Gastroesophageal sphincter (tissue), 4 donors: ENCODE measurements around the gene FAM89B. TPM values are rescaled to one million over a fixed set of nuclear protein-coding genes. Genes with fewer than 3 reads are reported as not detected.

Source experiments
- ATAC-seq: fragments of 150-250 bp; one replicate; pipeline ENCODE4 v1.9.1; 2016; ENCODE audit warnings: mild to moderate bottlenecking, moderate library complexity
- H3K27ac ChIP-seq, 4 donors: fragments of 200-600 bp; sonication (generic) in 3 of 4; 1 replicate in 3 of 4; 2 replicates in 1 of 4; pipeline ENCODE4 v1.5.1; 2016 to 2019
- H3K27me3 ChIP-seq: fragments of 200-600 bp; sonication (generic); one replicate; pipeline ENCODE4 v1.5.1; 2019
- H3K36me3 ChIP-seq, 2 donors: fragments of 200-600 bp; sonication (generic); one replicate each; pipeline ENCODE4 v1.5.1; 2019; ENCODE audit warnings: control low read depth in 1 of 2
- H3K4me1 ChIP-seq, 3 donors: fragments of 200-600 bp; sonication (generic); 1 replicate in 2 of 3; 2 replicates in 1 of 3; pipeline ENCODE4 v1.5.1; 2016 to 2019; ENCODE audit warnings: control low read depth in 2 of 3
- H3K4me3 ChIP-seq, 2 donors: fragments of 200-600 bp; sonication (generic); one replicate each; pipeline ENCODE4 v1.5.1; 2019; ENCODE audit warnings: mild to moderate bottlenecking in 1 of 2, moderate library complexity in 1 of 2
- H3K9me3 ChIP-seq, 3 donors: fragments of 200-600 bp; sonication (generic); one replicate each; pipeline ENCODE4 v1.5.1; 2017 to 2019; ENCODE audit warnings: control low read depth in 2 of 3
- CTCF ChIP-seq, 4 experiments: fragments of 200-600 bp in 2 of 4; fragments of 450-650 bp in 2 of 4; sonication (generic) in 1 of 4; IDR thresholded peaks; one replicate each; pipeline ENCODE4 v1.5.1; 2017 to 2019; ENCODE audit warnings: antibody characterized with exemption in 4 of 4, mild to moderate bottlenecking in 2 of 4, moderate library complexity in 2 of 4
- EP300 ChIP-seq: sonication (generic); formaldehyde crosslinking; IDR thresholded peaks from one replicate; pipeline ENCODE4 v1.6.1; 2017; ENCODE audit warnings: antibody characterized with exemption, mild to moderate bottlenecking
- POLR2A ChIP-seq, 2 donors: fragments of 450-650 bp; IDR thresholded peaks; one replicate each; pipeline ENCODE4 v1.6.1; 2017; ENCODE audit warnings: antibody characterized with exemption in 2 of 2, mild to moderate bottlenecking in 2 of 2, moderate library complexity in 1 of 2
- POLR2AphosphoS5 ChIP-seq: sonication (generic); formaldehyde crosslinking; IDR thresholded peaks from one replicate; pipeline ENCODE4 v1.6.1; 2017; ENCODE audit warnings: antibody characterized with exemption
- WGBS, 2 donors: methylation state at CpG; one replicate each; pipeline ENCODE4 v1.1.5; 2018; ENCODE audit warnings: low coverage in 1 of 2; 5-methylcytosine and 5-hydroxymethylcytosine counted together
- total RNA-seq, 4 donors: library from RNA; depleted of rRNA; stranded (reverse); fragments of >200 nt; gene quantifications; one replicate each; pipeline ENCODE4 v1.1.0, GENCODE V29; 2016

FAM89B gene
- total RNA-seq, 4 donors from 2014 or later, result 36.6 to 68.3 (median 55.0) TPM

GRCh38 chr11:65574109-65574810 lies 1.9 kb downstream of the FAM89B start:
- H3K4me1 ChIP-seq, result peaks cover 8 to 88% (median 54%) of the 10 kb centered on the region in 3 donors
- WGBS, 2 donors, result 0% methylated on average over 6 of the region's 67 CpGs; no CpG with 5 or more reads in 1 of the 2 donors
- peak; percentile 54 for ATAC-seq
- no peaks in the 10 kb centered on the region for H3K27me3 ChIP-seq
- peak overlapping the region; percentile 78 to 96 for H3K4me3 ChIP-seq
- TF ChIP-seq CTCF (IDR thresholded peaks at IDR 0.05), result peak in 3 of 4 experiments; percentile 86 to 100 (median 96)
- TF ChIP-seq EP300, result no peak
- peak; percentile 90 for TF ChIP-seq POLR2AphosphoS5
- H3K36me3 ChIP-seq, result peaks cover 0 to 13% of the 10 kb centered on the region in 2 donors
- H3K27ac ChIP-seq, result peak overlapping the region; percentile 72 to 99 (median 98)
- no peaks in the 10 kb centered on the region for H3K9me3 ChIP-seq

GRCh38 chr11:65574811-65575567 lies 2.7 kb downstream of the FAM89B start:
- H3K9me3 ChIP-seq, result no peaks in the 10 kb centered on the region
- peak overlapping the region; percentile 72 to 99 (median 98) for H3K27ac ChIP-seq
- peaks cover 0 to 20% of the 10 kb centered on the region in 2 donors for H3K36me3 ChIP-seq
- no peak for ATAC-seq
- TF ChIP-seq EP300, result no peak
- TF ChIP-seq POLR2A (IDR thresholded peaks at IDR 0.05), result no peak
- TF ChIP-seq POLR2AphosphoS5, result no peak
- no peak for TF ChIP-seq CTCF (IDR thresholded peaks at IDR 0.05)
- peaks cover 8 to 90% (median 53%) of the 10 kb centered on the region in 3 donors for H3K4me1 ChIP-seq
- peak overlapping the region; percentile 78 to 96 for H3K4me3 ChIP-seq
- no peaks in the 10 kb centered on the region for H3K27me3 ChIP-seq
- WGBS, 2 donors, result 10% methylated on average over 10 of the region's 28 CpGs; no CpG with 5 or more reads in 1 of the 2 donors

GRCh38 chr11:65575568-65576231 lies 3.4 kb downstream of the FAM89B start, which contains the start of gene EHBP1L1:
TSS of gene EHBP1L1 (plus strand) at chr11:65576053. CDS start at chr11:65576303, 250 bp downstream.
- Histone ChIP-seq H3K9me3 (no peaks in the 10 kb centered on the region), H3K27ac (peak within 1 kb of the TSS; percentile 96 to 99 (median 98)), H3K4me3 (peak within 1 kb of the TSS; percentile 78 to 96), H3K4me1 (peaks cover 8 to 95% (median 52%) of the 10 kb centered on the region in 3 donors), H3K27me3 (no peaks in the 10 kb centered on the region), H3K36me3 (peaks cover 0 to 27% of the 10 kb centered on the region in 2 donors)
- ATAC-seq, result peak; percentile 39
- TF ChIP-seq POLR2A (IDR thresholded peaks at IDR 0.05) (peak; percentile 35 to 40), POLR2AphosphoS5 (peak; percentile 20), EP300 (no peak), CTCF (IDR thresholded peaks at IDR 0.05) (peak in 1 of 4 experiments; percentile 3)
- 0% methylated on average over 1 of the region's 69 CpGs; no CpG with 5 or more reads in 1 of the 2 donors for WGBS, 2 donors

- WGBS, 2 donors, result no CpG with 5 or more reads among the region's 26 CpGs
- H3K4me1 ChIP-seq, result peaks cover 4 to 95% (median 46%) of the 10 kb centered on the region in 3 donors
These were observed 4.0 kb downstream of the FAM89B start for GRCh38 chr11:65576232-65576866.

More at GRCh38 chr11:65576232-65576866, 4.0 kb downstream of the FAM89B start:
- H3K36me3 ChIP-seq, result peaks cover 0 to 34% of the 10 kb centered on the region in 2 donors
- no peak for ATAC-seq
- TF ChIP-seq POLR2AphosphoS5 (no peak), POLR2A (IDR thresholded peaks at IDR 0.05) (peak in 1 of 2 donors; percentile 4)
- H3K4me3 ChIP-seq, result peak overlapping the region; percentile 78 to 96
- H3K27me3 ChIP-seq, result no peaks in the 10 kb centered on the region
- H3K9me3 ChIP-seq, result no peaks in the 10 kb centered on the region
- peak overlapping the region; percentile 96 to 99 (median 98) for H3K27ac ChIP-seq
